HEK293 (cell line): ENCODE data around the gene ZNF146.

Experiments used
- CTCF ChIA-PET: fragments of 350-600 bp; formaldehyde crosslinking; extraction: SDS; loops from one replicate; lab custom pipeline; 2021; ENCODE audit warnings: antibody characterized with exemption; lab: Yijun Ruan, JAX
- POLR2A ChIA-PET: fragments of 300-600 bp; formaldehyde crosslinking; extraction: SDS; loops from one replicate; lab custom pipeline; 2020; ENCODE audit warnings: antibody characterized with exemption, inconsistent platforms; lab: Yijun Ruan, JAX
- H3K27ac ChIP-seq: fragments of 200-500 bp; sonication (Bioruptor generic); 2 replicates; pipeline ENCODE4 v1.5.1; 2014; ENCODE audit warnings: low read depth, low read length, control low read depth, inconsistent platforms; ENCODE audit errors: extremely low read depth
- H3K36me3 ChIP-seq, 2 experiments: fragments of 200-500 bp in 1 of 2; sonication (Bioruptor generic) in 1 of 2; 1 replicate in 1 of 2; 2 replicates in 1 of 2; pipeline ENCODE4 v1.5.1; 2014 to 2017; ENCODE audit warnings: inconsistent platforms in 2 of 2, low read length in 2 of 2; ENCODE audit not compliant: control insufficient read depth in 2 of 2, insufficient read depth in 1 of 2
- H3K4me1 ChIP-seq: fragments of 200-500 bp; sonication (Bioruptor generic); 2 replicates; pipeline ENCODE4 v1.5.1; 2014; ENCODE audit warnings: mild to moderate bottlenecking, low read length, inconsistent platforms; ENCODE audit not compliant: control insufficient read depth, insufficient read depth
- H3K4me3 ChIP-seq: 2 replicates; pipeline ENCODE4 v1.5.1; 2011; ENCODE audit warnings: low read depth, mild to moderate bottlenecking, control low read depth, low read length, moderate library complexity
- H3K9me3 ChIP-seq: fragments of 200-500 bp; sonication (Bioruptor generic); 2 replicates; pipeline ENCODE4 v1.5.1; 2014; ENCODE audit warnings: low read depth, low read length, inconsistent platforms; ENCODE audit not compliant: control insufficient read depth, insufficient read depth
- HOXA7 ChIP-seq: sonication (generic); formaldehyde crosslinking; IDR thresholded peaks from 2 replicates; pipeline ENCODE4 v1.8.1; 2022; ENCODE audit warnings: missing genetic modification reagents, borderline replicate concordance
- HOXC10 ChIP-seq: sonication (generic); formaldehyde crosslinking; IDR thresholded peaks from 2 replicates; pipeline ENCODE4 v1.8.1; 2023; ENCODE audit warnings: mild to moderate bottlenecking, missing genetic modification reagents
- IKZF3 ChIP-seq: fragments of 450-650 bp; IDR thresholded peaks from 2 replicates; pipeline ENCODE4 v1.5.0; 2018; ENCODE audit warnings: missing biosample characterization, mild to moderate bottlenecking, missing genetic modification characterization, moderate library complexity
- INSM2 ChIP-seq: fragments of 450-650 bp; formaldehyde crosslinking; IDR thresholded peaks from 2 replicates; pipeline ENCODE4 v1.5.1; 2016; ENCODE audit warnings: missing biosample characterization, missing genetic modification characterization
- KLF1 ChIP-seq: fragments of 450-650 bp; formaldehyde crosslinking; IDR thresholded peaks from 2 replicates; pipeline ENCODE4 v1.5.1; 2016; ENCODE audit warnings: missing biosample characterization, missing genetic modification characterization
- OSR2 ChIP-seq: fragments of 450-650 bp; formaldehyde crosslinking; IDR thresholded peaks from 2 replicates; pipeline ENCODE4 v1.5.1; 2016; ENCODE audit warnings: missing biosample characterization, missing genetic modification characterization
- PRDM1 ChIP-seq: fragments of 450-650 bp; formaldehyde crosslinking; IDR thresholded peaks from 2 replicates; pipeline ENCODE4; 2016; ENCODE audit warnings: missing biosample characterization, missing genetic modification characterization
- SCRT1 ChIP-seq: fragments of 450-650 bp; formaldehyde crosslinking; IDR thresholded peaks from 2 replicates; pipeline ENCODE4 v1.5.1; 2016; ENCODE audit warnings: missing biosample characterization, missing genetic modification characterization, borderline replicate concordance
- SP2 ChIP-seq: fragments of 450-650 bp; formaldehyde crosslinking; IDR thresholded peaks from 2 replicates; pipeline ENCODE4 v1.5.1; 2016; ENCODE audit warnings: missing biosample characterization, missing genetic modification characterization
- ZBTB49 ChIP-seq: fragments of 450-650 bp; formaldehyde crosslinking; IDR thresholded peaks from 2 replicates; pipeline ENCODE4 v1.5.1; 2016; ENCODE audit warnings: missing biosample characterization, missing genetic modification characterization, low read depth
- ZNF10 ChIP-seq: fragments of 450-650 bp; formaldehyde crosslinking; IDR thresholded peaks from 2 replicates; pipeline ENCODE4 v1.5.1; 2017; ENCODE audit warnings: missing biosample characterization, missing genetic modification characterization
- ZNF146 ChIP-seq: fragments of 450-650 bp; formaldehyde crosslinking; IDR thresholded peaks from 2 replicates; pipeline ENCODE4 v1.5.1; 2016; ENCODE audit warnings: missing biosample characterization, missing genetic modification characterization
- ZNF155 ChIP-seq: fragments of 450-650 bp; formaldehyde crosslinking; IDR thresholded peaks from 2 replicates; pipeline ENCODE4 v1.5.1; 2016; ENCODE audit warnings: missing biosample characterization, missing genetic modification characterization
- ZNF350 ChIP-seq: fragments of 450-650 bp; formaldehyde crosslinking; IDR thresholded peaks from 2 replicates; pipeline ENCODE4 v1.5.0; 2017; ENCODE audit warnings: missing biosample characterization, mild to moderate bottlenecking, missing genetic modification characterization
- ZNF416 ChIP-seq: fragments of 450-650 bp; formaldehyde crosslinking; IDR thresholded peaks from 2 replicates; pipeline ENCODE4 v1.5.1; 2016; ENCODE audit warnings: missing biosample characterization, missing genetic modification characterization
- ZNF423 ChIP-seq: fragments of 450-650 bp; formaldehyde crosslinking; IDR thresholded peaks from 2 replicates; pipeline ENCODE4 v1.5.1; 2016; ENCODE audit warnings: missing biosample characterization, missing genetic modification characterization
- ZNF48 ChIP-seq: fragments of 450-650 bp; formaldehyde crosslinking; IDR thresholded peaks from 2 replicates; pipeline ENCODE4 v1.5.1; 2016; ENCODE audit warnings: missing biosample characterization, missing genetic modification characterization
- ZNF488 ChIP-seq: fragments of 450-650 bp; formaldehyde crosslinking; IDR thresholded peaks from 2 replicates; pipeline ENCODE4 v1.5.1; 2016; ENCODE audit warnings: missing biosample characterization, missing genetic modification characterization
- ZNF510 ChIP-seq: fragments of 450-650 bp; formaldehyde crosslinking; IDR thresholded peaks from 2 replicates; pipeline ENCODE4 v1.5.1; 2018; ENCODE audit warnings: mild to moderate bottlenecking, missing genetic modification characterization, missing biosample characterization; ENCODE audit not compliant: insufficient replicate concordance
- ZNF521 ChIP-seq: fragments of 450-650 bp; formaldehyde crosslinking; IDR thresholded peaks from 2 replicates; pipeline ENCODE4 v1.5.1; 2017; ENCODE audit warnings: missing biosample characterization, mild to moderate bottlenecking, missing genetic modification characterization
- ZNF560 ChIP-seq: fragments of 450-650 bp; formaldehyde crosslinking; IDR thresholded peaks from 2 replicates; pipeline ENCODE4 v1.5.1; 2017; ENCODE audit warnings: missing biosample characterization, missing genetic modification characterization, borderline replicate concordance
- ZNF704 ChIP-seq: fragments of 450-650 bp; formaldehyde crosslinking; IDR thresholded peaks from 2 replicates; pipeline ENCODE4 v1.5.1; 2016; ENCODE audit warnings: missing biosample characterization, missing genetic modification characterization
- ZNF747 ChIP-seq: fragments of 450-650 bp; formaldehyde crosslinking; IDR thresholded peaks from 2 replicates; pipeline ENCODE4 v1.5.1; 2016; ENCODE audit warnings: missing biosample characterization, missing genetic modification characterization
- ZXDB ChIP-seq: fragments of 450-650 bp; formaldehyde crosslinking; IDR thresholded peaks from 2 replicates; pipeline ENCODE4 v1.5.1; 2016; ENCODE audit warnings: missing biosample characterization, missing genetic modification characterization
- TF ChIP-seq, protein P1 (sequence below): fragments of 450-650 bp; formaldehyde crosslinking; IDR thresholded peaks from 2 replicates; pipeline ENCODE4 v1.5.1; 2016; ENCODE audit warnings: missing biosample characterization, missing genetic modification characterization

The ZNF146 gene

GRCh38 chr19:36214386-36215275 is at the start of gene ZNF146, which contains the start of gene ZNF565 (continued):
- TF ChIP-seq SCRT1 (tag by site-specific recombination): no peak
- peak; percentile 98 for TF ChIP-seq ZXDB
- peak; percentile 49; the same call in 1 of the 2 replicates for TF ChIP-seq ZNF10 (tag by site-specific recombination)
- TF ChIP-seq, protein P1, sequence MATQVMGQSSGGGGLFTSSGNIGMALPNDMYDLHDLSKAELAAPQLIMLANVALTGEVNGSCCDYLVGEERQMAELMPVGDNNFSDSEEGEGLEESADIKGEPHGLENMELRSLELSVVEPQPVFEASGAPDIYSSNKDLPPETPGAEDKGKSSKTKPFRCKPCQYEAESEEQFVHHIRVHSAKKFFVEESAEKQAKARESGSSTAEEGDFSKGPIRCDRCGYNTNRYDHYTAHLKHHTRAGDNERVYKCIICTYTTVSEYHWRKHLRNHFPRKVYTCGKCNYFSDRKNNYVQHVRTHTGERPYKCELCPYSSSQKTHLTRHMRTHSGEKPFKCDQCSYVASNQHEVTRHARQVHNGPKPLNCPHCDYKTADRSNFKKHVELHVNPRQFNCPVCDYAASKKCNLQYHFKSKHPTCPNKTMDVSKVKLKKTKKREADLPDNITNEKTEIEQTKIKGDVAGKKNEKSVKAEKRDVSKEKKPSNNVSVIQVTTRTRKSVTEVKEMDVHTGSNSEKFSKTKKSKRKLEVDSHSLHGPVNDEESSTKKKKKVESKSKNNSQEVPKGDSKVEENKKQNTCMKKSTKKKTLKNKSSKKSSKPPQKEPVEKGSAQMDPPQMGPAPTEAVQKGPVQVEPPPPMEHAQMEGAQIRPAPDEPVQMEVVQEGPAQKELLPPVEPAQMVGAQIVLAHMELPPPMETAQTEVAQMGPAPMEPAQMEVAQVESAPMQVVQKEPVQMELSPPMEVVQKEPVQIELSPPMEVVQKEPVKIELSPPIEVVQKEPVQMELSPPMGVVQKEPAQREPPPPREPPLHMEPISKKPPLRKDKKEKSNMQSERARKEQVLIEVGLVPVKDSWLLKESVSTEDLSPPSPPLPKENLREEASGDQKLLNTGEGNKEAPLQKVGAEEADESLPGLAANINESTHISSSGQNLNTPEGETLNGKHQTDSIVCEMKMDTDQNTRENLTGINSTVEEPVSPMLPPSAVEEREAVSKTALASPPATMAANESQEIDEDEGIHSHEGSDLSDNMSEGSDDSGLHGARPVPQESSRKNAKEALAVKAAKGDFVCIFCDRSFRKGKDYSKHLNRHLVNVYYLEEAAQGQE (tag by site-specific recombination): no peak
- TF ChIP-seq ZNF488 (tag by site-specific recombination): no peak

DNA sequence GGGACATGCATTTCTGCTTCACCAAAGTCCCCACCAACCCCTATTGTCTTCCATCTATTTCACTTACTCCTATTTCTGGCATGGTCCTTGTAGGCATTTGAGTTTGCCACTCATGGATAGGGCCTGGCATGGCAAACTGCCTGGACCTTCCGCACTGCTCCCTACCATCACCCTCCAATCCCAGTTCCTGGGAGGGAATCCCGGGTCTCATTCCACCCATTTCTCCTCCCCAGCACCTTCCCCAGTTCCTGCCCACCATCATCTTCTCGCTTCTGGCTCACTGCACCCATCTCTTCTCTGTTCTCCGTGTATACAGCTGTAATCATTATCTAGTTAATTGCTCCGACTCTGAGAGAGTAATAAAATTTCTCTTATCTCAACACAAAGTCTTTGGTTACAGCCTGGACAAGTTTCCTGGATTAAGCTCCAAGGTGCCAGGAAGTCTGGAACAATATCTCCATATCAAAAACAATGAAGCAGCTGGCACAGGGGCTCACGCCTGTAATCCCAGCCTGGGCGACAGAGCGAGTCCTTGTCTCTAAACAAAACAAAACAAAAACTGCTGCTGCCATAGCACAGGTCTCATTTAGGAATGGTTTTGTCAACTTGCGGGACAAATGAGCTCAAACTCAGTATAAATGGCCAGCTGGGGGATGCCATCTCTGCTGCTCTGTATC is 45.7 kb upstream of the ZNF146 start:
- CTCF ChIA-PET: interaction anchor here (0.6 to 12.3 kb wide), 18 partner anchors 10 to 287 kb away, joined by 3 to 289 read pairs (median 4); partner anchors contain the start of genes POLR2I, TBCB and WDR62
- Histone ChIP-seq H3K36me3 (peaks cover 0 to 13% of the 10 kb centered on the region in 2 experiments; a peak in 1 of 3 replicates), H3K4me3 (no peak overlapping the region), H3K9me3 (no peaks in the 10 kb centered on the region), H3K4me1 (peaks cover 28% of the 10 kb centered on the region), H3K27ac (peak overlapping the region; percentile 92)
- POLR2A ChIA-PET: interaction anchor here (0.7 to 6.2 kb wide), 9 partner anchors 29 to 200 kb away, joined by 3 to 64 read pairs (median 7); partner anchors contain the start of genes ALKBH6, CAPNS1, POLR2I and TBCB
- no peak for TF ChIP-seq ZNF521 (tag by site-specific recombination)
- TF ChIP-seq ZBTB49: no peak
- TF ChIP-seq SP2 (tag by site-specific recombination): peak; percentile 8; the same call in 1 of the 2 replicates
- TF ChIP-seq ZNF416 (tag by site-specific recombination): no peak
- TF ChIP-seq ZNF423 (tag by site-specific recombination): no peak
- peak; percentile 61; the same call in 1 of the 2 replicates for TF ChIP-seq KLF1 (tag by site-specific recombination)
- TF ChIP-seq HOXC10 (CRISPR knock-in tag): no peak
- no peak for TF ChIP-seq ZNF155 (tag by site-specific recombination)
- TF ChIP-seq ZNF350: no peak
- TF ChIP-seq OSR2 (tag by site-specific recombination): peak; percentile 93
- TF ChIP-seq ZNF146 (tag by site-specific recombination): no peak
- no peak for TF ChIP-seq HOXA7 (CRISPR knock-in tag)
- no peak for TF ChIP-seq PRDM1 (tag by site-specific recombination)
- no peak for TF ChIP-seq ZNF704 (tag by site-specific recombination)
- peak; percentile 70 for TF ChIP-seq INSM2 (tag by site-specific recombination)
- peak; percentile 96 for TF ChIP-seq IKZF3 (tag by site-specific recombination)
- no peak for TF ChIP-seq ZNF747 (tag by site-specific recombination)
- peak; percentile 58; the same call in 1 of the 2 replicates for TF ChIP-seq SCRT1 (tag by site-specific recombination)
- no peak for TF ChIP-seq ZNF48 (tag by site-specific recombination)
- TF ChIP-seq ZNF560: no peak
- TF ChIP-seq ZNF510 (tag by site-specific recombination): no peak
